ENCODE measurements around the gene NOB1.
A peak's percentile ranks its signal among the peaks of the same experiment; 100 is the strongest.
"Not testable (repeated sequence)": the region's sequence is repeated elsewhere in the genome, so short reads cannot be mapped to it uniquely, and the experiment has no call there.

The NOB1 gene

DNA sequence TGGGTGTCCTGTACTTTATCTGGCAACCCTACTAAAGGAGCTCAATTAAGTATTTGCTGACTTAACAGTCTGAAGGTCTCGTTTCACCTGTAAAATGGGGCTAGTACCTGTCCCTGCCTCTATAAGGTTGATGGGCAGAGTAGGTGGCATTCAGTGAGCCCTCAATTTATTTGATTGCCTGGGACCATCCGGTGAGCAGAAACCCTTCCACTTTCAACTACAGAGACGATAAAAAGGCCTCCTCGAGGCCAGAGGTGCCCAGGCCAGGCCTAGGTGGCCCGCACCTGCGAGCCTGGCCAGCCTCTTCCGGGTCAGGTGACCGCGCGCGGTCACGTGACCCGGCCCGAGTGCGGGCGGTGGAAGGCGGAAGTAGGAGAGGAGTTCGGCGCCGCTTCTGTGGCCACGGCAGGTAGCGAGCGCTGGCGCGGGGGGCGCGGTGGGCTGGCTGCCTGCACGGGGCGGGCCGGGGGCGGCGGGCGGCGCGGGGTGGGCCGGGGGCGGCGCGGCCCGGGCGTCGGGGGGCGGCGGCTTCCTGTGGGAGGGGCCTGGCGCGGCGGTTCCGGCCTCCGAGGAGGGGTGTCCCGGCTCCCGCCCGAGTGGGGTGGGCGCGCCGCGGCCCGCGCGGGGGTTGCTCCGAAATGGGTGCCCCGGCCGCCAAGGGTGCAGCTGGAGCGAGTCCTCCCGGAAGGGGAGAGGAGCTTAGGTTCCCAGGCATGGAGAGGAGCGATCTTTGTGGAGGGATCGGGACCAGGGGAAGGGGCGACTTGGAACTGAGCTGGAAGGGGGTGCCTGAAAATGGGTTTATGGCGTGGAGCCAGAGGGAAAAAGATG is 7.5 kb upstream of the NOB1 start, which contains the start of gene WWP2:
WWP2 (plus strand) TSS at position 350 of the 831 bp plus-strand sequence. CDS start 24,679 bp downstream, outside the sequence.
- peak; percentile 88 for DNase-seq (ENCODE audit: low spot score)

DNA sequence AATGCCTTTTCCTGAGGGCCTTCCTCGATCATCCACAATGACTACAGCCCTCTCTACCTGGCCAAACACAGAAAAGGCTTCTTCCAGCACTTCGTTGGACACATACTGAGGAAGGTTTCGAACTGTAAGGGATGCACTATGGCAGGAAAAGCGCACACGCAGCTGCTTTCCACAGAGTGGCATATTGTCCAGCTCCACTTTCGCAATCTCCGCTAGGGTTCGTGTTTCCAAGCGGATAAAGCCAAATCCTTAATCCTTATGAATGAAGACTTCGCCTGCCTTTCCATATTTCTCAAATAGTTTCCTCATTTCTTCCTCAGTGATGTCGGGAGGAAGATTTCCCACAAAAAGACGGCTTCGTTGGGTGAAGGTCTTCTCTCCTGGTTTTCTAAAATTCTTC is 2.6 kb upstream of the NOB1 start:
- DNase-seq (ENCODE audit: low spot score): not testable (repeated sequence)

DNA sequence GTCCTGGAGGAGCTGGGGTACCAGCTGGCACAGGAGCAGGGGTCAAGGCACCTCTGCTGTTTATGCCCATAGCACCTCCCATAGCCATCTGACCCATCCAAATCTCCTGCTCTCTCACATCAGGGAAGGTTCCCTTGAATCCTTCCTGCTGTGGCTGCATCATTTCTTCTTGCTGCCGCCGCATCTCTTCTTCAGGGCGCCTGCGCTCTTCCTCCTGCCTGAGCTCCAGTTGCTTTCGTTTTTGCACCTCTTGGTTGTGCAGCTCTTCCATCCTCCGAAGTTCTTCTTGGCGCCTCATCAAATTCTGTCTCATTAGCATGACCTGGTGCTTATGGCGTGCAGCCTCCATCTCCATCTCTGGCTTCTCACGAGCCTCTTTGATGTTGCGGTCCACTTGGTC is 2.0 kb upstream of the NOB1 start:
- no peak for DNase-seq (ENCODE audit: low spot score)

DNA sequence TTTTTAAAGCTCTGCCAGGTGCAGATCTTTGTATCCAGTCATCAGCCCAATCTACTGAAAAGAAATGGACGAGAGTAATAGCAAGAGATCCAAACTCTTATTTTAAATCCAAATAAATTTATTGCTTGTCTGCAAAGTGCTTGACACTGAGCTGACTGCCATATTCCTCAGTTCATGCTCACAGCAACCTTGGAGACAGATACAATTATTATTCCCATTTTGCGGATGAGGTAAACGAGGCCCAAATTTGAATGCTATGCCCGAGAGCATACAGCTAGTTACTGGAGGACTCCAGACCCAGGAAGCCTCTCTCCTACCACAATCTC is 620 bp downstream of the NOB1 start:
- DNase-seq (ENCODE audit: low spot score): no peak

DNA sequence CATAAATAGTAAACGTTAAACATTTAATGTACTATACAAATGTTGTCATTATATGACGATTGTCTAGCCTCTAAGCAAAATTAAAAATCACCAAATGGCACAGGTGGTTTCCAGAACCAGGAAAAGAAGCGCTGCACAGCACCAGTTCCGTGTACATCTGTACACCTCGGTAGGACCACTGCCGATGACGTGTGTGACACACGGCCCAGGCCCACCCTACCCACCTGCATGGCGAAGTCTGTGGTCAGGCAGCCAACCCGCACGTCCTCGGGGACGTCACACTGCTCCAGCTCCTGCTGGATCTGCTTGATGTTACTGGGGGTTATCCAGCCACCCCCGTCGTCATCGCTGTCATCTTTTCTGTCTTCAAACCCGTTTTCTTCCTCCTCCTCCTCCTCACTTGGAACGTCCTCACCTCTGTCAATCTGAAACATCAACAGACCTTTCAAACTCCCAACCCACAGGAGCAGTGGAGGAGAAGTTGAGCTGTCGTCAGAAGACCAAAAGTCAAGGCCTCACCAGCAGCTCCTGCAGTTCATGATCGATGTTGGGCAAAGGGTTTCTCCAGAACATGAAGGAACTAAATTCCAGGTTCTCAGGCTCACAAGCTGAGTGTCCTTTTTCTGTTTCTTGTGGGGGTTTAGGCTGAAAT is 5.9 kb downstream of the NOB1 start:
- DNase-seq (ENCODE audit: low spot score): no peak

DNA sequence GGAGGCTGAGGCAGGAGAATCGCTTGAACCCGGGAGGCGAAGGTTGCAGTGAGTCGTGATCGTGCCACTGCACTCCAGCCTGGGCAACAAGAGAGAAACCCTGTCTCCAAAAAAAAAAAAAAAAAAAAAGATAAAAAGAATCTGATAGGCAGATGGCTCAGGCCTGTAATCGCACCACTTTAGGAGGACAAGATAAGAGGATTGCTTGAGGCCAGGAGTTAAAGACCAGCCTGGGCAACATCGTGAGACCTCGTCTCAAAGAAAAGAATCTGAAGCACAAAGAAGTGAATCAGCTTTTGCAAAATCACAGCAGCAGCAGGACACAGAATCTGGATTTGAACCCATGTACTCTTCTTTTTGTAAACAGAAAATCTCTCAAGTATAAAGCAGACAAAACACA is 7.6 kb downstream of the NOB1 start:
- no peak for DNase-seq (ENCODE audit: low spot score)

DNA sequence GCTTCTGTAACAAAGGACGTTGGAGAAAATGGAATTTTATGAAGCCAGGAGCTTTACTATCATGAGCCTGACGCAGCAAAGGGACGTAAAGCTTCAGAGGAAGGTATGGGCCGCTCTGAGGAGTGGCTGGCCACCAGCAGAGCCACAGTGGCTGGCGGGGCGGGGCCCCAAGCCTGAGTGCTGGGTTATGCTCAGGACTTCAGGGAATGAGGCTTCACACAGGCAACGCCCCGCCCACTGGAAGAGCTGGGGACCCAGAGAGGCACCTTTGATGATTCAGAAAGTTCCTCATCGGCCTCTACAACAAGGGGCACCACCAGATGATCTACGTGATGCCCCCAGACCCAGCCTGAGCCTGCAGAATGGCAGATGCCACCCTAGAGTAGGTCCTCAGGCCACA is 8.8 kb downstream of the NOB1 start:
- DNase-seq (ENCODE audit: low spot score): no peak

DNA sequence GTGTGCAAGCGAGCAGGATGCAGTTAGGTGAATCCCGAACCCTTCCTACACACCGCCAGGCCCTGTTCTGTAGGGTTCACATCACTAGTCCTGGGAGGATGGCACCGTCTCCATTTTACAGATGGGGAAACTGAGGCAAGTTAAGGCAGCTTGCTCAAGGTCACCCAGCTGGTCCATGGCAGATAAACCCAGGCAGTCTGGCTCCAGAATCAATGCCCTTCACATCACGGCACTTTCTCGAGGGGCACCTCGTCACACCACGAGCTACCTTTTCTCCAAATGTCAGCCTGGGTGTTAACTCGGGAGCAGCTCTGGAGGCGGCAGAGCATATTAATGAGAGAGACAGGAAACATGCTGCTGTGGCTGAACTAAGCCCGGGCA is 9.5 kb downstream of the NOB1 start:
- DNase-seq (ENCODE audit: low spot score): no peak

DNA sequence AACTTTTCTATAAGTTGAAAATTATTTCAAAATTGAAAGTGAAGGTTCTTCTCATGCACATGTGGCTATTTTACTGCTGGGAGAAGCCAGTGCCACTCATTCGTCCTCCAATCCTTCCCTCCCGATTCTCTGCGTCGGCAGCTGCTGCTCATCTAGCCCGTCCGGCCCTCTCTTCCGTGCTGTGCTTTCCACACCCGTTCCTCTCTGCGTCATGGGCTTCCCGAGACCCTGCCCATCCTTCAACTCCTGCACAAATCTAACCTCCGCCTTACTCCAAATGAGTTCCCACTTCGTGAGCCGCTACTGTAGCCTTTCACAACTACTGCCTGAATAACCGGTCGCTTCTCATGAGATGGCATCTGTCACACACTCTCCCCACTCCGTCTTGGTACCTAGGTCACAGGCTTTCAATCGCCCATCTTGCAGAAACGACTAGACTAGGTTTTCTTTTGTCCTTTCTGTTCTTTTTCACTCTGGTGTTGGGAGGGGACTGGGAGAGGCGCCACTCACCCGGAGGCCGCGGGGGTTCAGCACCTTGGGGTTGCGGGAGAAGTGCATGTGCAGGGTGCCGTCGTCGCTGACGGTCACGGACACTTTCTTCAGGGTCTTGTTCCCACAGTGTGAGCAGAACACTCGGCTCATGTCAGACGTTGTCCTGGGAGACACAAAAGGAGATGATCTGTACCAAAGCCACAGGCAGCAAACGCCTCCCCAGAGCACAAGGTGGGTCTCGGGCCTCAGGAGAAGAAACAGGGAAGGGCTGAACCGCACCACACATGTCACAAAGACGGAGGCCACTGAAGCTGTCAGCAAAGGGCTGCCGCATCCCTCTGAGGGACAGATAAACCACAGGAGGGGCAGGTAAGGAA is 10.1 kb downstream of the NOB1 start:
- DNase-seq (ENCODE audit: low spot score): no peak

DNA sequence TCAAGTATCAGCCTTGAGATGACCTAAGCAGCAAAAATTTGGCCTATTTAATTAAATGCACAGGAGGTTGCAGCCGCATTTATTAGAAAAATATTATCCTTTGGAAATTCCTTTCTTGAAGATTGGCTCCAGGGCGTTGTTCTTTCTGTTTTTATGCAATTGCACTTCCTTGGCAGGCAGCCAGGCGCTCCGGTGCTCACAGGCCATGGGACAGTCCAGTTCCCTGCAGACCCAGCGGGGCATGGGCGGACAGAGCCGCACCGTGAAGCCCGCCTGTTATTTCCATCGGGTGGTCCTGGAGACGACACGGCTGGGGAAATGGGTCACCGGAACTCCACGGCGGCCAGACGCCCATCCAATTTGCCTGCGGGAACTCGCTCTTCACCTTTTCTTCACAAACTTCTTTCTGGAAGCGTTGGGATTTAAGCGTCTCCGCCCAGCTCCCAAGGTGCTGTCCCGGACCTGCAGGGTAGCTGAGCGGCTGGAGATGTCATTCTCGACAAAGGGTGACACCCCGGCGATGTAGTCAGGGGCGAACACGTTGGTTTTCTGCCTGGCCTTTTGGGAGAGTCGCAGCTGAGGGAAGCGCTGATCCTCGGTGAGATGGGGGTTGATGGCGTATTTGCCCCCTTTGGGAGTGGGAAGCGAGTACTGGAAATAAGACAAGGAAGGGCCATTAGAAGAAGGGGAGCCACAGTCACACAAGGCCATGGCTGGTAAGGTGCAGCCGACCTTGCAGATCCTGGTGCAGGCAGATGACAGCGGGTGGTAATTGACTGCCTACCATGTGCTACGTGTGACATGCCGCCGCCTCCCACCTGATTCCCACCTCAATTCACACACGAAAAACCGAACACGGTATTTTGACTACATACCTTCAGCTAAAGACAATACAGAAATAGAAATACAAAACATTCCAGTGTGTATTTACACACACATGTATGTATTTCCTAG is 12.5 kb downstream of the NOB1 start:
- DNase-seq (ENCODE audit: low spot score): peak; percentile 74

DNA sequence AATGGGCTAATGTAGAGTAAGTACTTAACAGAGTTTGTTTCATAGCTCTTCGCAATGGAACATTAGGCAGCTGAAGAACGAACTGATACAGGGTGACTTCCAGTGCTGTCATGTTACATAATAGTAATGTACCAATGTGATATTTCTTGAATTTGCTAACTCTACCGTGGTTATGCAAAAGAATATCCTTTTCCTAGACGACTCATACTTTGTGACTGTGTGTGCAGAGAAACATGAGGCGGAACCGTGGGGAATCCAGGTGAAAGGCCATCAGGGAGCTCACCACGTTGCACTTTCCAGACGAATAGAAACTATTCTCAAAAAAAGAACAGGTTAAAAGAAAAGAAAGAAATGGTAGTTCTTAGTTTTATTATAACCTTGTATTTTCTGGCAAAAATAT is 13.2 kb downstream of the NOB1 start:
- DNase-seq (ENCODE audit: low spot score): peak; percentile 72

DNA sequence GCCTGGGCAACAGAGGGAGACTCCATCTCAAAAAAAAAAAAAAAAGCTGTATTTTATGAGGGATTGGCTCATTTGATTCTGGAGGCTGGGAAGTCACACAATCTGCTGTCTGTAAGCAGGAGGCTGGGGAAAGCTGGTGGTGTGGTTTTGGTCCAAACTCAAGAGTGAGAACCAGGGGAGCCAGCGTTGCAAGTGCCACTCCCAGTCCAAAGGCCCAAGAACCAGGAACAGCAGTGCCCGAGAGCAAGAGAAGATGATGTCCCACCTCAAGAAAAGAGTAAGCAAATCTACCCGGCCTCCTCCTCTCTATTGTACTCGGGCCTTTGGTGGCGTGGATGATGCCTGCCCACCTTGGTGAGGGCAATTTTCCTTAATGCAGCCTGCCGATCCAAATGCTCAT is 22.6 kb downstream of the NOB1 start:
- no peak for DNase-seq (ENCODE audit: low spot score)

DNA sequence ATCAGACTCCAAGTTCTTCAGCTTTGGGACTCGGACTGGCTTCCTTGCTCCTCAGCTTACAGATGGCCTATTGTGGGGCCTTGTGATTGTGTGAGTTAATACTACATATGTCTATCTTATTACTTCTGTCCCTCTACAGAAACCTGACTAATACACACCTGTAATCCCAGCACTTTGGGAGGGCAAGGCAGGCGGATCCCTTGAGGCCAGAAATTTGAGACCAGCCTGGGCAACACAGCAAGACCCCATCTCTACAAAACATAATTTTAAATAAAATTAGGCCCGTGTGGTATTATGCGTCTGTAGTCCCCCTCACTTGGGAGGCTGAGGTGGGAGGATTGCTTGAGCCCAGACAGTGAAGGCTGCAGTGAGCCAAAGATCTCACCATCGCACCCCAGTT is 23.4 kb downstream of the NOB1 start:
- not testable (repeated sequence) for DNase-seq (ENCODE audit: low spot score)

DNA sequence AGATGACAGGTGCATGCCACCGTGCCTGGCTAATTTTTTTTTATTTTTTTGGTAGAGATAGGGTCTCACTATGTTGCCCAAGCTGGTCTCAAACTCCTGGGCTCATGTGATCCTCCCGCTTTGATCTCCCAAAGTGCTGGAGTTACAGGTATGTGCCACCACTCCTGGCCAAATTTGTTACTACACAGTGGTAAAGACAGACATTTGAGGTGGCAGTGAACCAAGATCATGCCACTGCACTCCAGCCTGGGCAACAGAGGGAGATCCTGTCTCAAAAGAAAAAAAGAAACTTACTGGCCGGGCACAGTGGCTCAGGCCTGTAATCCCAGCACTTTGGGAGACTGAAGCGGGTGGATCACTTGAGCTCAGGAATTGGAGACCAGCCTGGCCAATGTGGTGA is 25.7 kb downstream of the NOB1 start:
- not testable (repeated sequence) for DNase-seq (ENCODE audit: low spot score)

DNA sequence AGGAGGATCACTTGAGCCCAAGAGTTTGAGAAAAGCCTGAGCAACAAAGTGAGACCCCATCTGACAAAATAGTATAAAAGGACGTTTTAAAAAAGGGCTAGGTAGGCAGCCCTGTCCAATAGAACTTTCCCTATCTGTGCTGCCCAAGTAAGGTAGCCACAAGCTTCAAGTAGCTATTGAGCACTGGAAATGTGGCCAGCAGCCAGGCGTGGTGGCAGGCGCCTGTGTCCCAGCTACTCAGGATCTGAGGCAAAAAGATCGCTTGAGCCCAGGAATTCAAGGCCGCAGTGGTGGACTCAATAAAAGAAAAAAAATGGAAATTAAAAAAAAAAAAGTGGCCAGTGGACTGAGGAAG is 26.8 kb downstream of the NOB1 start:
- DNase-seq (ENCODE audit: low spot score): no peak

DNA sequence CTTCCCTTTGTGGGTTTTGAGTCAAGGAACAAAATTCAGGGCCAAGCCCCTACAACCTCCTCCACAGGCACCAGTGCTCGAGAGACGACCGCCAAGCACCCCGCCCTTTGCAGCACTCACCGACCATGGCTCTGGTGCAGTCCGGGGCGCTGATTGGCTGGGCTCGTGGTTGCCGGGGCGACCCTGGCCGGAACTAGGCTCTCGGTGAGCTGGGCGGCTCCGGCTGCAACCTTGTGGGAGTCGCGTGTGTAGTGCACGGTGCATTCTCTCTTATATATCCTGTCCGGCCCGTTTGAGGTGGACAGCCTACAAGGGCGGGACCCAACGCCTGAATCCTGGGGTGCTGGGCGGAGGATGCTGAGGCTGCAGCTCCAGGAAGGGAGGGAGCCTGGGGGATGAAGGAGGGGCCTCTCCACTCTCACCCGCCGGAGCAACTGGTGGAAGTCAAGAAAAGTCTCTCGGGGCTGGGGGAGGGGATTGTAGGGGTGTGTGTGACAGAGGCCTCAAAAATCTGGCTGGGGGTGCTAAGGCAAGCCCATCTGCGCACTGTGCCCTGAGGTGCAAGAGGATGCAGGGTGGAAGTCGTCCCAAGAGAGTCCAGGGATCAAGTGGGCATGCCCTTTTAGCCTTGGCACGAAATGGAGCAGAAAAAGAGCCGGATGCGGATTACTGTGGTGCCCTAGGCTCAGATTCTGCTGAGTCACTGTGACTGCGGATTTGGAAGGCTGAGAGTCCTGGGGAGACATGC is 28.2 kb downstream of the NOB1 start, which contains the start of gene NQO1:
NQO1 (minus strand) TSS at position 248 of the 748 bp plus-strand sequence; CDS start at position 127, 121 bp downstream.
- DNase-seq (ENCODE audit: low spot score): peak; percentile 97

DNA sequence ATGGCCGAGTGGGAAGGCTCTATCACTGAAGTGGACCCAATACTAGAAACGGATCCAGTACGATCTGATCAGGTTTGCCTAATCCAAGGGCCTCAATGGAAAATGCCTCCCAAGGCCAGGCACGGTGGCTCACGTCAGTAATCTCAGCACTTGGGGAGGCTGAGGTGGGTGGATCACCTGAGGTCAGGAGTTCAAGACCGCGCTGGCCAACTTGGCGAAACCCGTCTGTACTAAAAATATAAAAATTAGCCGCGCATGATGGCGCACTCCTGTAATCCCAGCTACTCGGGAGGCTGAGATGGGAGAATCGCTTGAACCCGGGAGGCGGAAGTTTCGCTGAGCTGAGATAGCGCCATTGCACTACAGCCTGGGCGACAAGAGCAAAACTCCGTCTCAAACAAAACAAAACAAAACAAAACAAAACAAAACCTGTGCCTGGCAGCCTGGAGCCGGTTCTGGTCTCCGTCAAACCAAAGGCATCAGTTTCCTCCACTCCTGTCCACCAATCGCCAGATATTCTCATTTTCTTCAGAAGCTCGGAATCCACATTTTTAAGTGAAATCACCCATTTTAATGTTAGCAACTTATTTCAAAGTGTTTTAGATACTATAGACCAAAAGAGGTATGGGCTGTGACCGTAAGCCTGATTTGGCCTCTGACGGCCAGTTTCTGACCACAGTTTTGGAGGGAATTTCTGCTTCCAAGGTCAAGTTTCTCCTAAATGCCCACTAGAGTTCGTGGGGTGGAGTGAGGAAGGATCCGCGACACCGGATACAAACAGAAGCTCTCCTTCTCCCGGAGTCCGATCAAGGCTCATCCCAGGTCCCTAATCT is 29.0 kb downstream of the NOB1 start:
- DNase-seq (ENCODE audit: low spot score): no peak

DNA sequence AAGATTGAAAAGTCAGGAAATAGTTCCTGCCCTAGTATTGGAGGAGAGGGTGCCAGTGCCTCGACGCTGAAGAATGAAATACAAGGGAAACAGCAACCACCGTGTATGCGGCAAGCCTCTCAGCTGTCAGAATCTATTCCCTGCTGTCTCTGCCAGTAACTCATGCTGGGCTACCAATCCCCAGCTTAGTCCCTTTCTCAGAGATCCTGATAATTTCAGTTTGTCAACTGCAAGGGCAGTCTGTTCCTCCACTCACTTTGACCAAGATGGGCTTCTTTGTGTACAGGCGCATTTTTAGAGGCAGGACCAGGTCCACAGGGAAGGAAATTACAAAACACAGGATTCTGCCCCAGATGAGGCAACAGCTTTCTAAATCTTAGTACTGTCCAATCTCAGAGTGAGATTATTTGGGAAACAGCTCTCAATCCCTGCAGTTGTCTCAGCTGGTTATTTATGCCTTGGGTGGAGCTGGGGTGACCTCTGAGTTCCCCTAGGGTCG is 29.7 kb downstream of the NOB1 start:
- no peak for DNase-seq (ENCODE audit: low spot score)

DNA sequence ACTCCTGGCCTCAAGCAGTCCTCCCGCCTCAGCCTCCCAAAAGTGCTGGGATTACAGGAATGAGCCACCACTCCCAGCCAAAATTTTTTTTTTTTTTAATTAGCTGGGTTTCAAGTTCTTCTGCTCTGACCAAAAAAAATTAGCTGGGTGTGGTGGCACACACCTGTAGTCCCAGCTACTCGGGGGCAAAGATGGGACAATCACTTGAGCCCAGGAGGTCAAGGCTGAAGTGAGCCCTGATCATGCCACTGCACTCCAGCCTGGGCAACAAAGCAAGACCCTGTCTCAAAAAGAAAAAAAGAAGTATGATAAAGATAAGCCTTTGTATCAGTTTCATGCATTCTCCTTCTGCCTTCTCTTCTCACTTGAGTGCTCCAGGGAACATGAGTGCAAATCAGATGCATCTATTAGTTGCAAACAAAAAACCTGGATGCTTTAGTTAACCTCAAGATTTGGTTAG is 30.3 kb downstream of the NOB1 start:
- DNase-seq (ENCODE audit: low spot score): no peak
